HG03045 (cell line): ENCODE results near the gene AGK.
"Not testable (repeated sequence)": the region's sequence is repeated elsewhere in the genome, so short reads cannot be mapped to it uniquely, and the experiment has no call there.

ENCODE experiments used
- ATAC-seq: cut with Tn5 transposase; IDR thresholded peaks from one replicate; pipeline ENCODE4 v1.9.1; 2021; ENCODE audit warnings: mild to moderate bottlenecking, moderate library complexity; ENCODE audit not compliant: unreplicated experiment

The AGK gene

GRCh38 chr7:141641876-141642275 is 90.7 kb downstream of the AGK start:
- ATAC-seq, result no peak

DNA sequence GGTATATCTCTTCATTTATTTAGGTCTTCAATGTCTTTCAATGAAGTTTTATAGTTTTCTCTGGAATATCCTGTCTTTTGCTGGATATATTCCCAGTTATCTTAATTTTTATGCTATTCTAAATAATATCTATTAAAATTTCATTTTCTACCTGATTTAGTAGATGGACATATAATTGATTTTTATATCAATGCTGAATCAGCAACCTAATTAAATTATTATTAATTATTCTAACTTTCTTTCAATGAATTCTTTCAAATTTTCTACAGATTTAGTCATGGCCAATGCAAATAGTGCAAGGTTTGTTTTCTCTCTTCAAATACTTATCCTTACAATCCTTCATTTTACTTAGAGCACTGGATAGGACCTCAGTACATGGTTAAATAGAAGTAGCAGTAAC is 94.0 kb downstream of the AGK start:
- ATAC-seq, result no peak

DNA sequence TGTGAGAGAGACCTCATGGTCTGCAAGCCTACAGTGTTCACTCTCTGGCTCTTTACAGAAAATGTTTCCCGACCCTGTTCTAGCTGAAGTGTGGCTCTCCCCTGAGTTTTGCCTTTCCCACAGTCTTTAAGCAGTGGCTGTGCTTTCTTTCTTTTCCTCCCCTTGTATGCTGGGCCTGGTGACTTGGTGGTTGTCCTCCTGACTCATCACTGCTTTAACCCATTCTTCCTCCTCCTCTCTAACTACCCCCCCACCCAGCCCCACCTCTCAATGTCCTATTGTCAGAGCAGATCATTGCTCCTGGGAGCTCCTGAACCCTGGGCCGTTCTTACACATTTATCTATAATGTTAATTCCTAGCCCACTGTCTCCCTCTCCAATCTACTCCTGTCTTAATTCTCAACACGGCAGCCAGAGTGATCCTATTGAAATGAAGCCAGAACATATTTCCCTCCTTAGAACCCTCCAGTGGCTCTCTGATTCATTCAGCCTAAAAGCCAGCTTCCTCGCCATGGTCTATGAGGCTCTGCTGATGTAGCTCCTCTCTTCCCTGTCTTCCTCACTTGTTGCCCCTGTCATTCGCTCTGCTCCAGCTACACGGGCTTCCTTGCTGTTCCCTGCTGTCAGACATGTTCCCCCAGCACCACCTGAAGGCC is 95.7 kb downstream of the AGK start:
- no peak for ATAC-seq

DNA sequence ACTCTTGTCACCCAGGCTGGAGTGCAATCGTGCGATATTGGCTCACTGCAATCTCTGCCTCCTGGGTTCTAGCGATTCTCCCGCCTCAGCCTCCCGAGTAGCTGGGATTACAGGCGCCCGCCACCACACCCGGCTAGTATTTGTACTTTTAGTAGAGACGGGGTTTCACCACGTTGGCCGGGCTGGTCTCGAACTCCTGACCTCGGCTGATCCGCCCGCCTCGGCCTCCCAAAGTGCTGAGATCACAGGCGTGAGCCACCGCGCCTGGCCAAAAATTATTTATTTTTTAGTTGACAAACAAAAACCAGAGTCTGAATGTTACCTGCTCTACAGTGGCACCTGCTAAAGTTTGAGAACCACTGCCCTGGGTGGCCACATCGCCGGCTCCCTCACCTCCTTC is 96.5 kb downstream of the AGK start:
- not testable (repeated sequence) for ATAC-seq

DNA sequence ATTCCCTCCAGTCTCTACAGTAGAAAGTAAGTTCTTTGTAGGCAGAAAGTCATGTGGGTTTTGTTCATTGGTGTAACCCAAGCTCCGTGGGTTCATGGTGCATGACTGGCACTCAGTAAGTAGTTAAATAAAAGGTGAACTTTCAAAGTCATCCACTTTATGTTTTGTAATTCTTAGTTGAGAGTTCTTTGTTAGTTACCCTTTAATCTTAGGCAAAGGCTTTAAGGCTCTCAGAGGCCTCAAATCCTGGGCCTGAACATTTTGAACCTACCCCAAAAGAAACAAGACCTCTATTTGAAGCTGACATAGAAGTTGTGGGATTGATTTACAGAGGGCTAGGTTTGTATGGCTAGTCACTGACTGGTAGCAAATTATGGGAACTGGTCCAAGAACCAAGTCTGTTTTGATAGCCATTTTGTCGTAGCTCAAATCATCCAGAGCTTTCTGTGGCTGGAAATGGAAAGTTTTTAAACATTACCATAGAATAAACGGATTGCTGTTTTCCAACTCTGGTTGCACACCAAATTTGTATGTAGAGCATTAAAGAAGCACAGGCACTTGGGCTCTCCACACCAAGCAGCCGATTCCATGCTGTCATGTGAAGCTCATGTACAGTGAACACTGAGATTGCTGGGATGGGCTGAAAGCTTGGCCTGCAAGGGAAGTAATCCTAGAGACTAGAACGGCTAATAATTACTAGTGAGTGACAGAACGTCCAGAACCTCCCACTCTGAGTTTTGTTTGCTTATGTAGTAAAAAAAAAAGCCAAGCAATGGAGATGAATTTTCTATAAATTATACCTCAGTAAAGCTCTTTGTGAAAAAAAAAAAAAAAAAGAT is 97.3 kb downstream of the AGK start:
- ATAC-seq, result no peak

DNA sequence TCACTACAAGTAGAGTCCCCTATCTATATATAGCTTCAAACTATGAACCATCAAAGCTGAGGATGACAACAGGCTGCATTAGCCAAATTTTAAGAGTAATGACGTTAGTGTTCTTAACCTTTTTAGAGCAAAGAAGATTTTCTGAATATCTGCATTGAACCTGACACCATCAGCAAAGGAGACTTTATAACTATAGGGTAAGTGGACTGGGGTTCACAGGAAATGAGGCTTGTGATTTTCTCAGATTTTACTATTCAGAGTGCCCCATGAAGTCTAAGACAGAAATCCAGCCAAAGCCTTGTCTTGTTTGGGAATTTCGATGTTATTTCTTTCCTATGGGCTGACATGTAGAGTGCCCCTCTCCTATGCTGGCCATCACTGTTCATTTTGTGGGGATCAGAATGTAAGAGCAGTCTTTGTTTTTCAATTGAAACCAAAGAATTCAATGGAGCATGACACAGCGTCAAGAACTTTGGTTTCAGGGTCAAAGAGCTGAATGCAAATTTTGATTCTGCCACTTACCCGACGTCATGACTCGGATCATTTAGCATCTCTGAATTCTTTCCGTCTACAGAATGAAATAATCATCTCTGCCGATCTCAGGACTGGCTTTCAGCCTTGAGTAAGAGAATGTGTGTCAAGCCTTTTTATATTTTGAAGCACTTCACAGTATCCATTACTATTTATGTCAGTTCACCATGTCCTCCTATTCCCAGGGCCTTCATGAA is 98.1 kb downstream of the AGK start:
- no peak for ATAC-seq

GRCh38 chr7:141649865-141650634 is 98.8 kb downstream of the AGK start:
- ATAC-seq, result peak; percentile 54

DNA sequence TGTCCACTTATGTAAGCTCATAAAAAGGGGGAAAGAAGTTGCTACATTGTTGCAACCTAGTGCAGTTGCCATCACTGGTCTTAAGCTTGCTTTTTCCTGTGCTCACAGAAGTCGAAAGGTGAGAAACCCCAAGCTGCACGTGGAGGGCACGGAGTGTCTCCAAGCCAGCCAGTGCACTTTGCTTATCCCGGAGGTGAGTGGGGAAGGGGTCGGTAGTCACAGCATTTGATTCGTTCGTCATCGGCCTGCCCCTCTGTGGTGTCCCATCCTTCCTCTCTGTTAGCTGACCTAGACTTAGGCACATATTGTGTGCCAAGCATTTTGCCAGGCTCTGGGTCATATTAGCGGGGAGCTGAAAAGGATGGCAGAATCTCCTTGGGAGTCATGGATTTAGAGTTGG is 100.2 kb downstream of the AGK start:
- no peak for ATAC-seq

DNA sequence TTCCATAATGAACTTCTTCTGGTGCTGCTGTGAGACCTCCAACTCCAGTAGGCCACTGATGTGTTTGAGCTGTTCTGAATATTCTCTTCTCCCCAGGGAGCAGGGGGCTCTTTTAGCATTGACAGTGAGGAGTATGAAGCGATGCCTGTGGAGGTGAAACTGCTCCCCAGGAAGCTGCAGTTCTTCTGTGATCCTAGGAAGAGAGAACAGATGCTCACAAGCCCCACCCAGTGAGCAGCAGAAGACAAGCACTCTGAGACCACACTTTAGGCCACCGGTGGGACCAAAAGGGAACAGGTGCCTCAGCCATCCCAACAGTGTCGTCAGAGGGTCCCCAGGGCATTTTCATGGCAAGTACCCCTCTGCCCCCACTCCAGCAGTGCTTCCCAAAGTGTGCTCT is 101.5 kb downstream of the AGK start:
- no peak for ATAC-seq

- ATAC-seq, result peak; percentile 74
Measured at GRCh38 chr7:141654551-141654950, 103.3 kb downstream of the AGK start.

DNA sequence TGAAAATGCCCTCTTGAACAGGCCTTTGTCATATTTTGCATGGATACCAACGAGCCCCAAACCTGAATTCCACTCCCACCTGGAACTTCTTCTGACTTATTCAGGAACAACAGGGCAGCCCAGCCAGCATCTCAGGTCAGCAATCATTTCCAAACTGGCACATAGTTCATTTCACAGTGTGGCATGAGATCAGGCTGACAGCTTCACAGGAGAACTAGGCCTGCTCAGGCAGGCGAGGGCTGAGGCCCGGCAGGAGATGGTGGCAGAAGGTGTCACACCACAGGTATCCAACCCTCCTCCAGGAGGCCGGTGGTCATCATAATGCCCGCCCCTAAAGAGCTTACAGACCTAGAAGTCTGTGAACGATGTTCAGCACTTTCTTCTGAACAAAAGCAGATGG is 108.3 kb downstream of the AGK start:
- ATAC-seq, result no peak

DNA sequence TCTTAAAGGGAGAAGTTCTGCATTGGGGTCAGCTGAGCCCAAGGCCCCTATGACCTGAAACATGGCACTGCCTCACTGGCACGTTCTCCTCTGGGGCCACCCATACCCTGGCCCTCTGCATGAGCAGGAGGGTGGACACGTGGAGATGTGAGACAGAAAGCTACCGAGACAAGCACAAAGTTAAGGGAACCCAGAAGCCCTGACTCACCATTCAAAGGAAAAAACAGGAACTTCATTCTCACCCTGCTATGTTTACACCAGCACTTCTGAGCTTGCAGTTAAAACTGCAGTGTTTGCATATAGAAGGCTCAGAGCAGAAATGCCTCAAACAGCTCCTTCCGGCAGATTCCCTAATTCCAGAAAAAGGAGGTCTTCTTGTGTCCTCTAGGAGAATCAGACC is 109.0 kb downstream of the AGK start:
- no peak for ATAC-seq

DNA sequence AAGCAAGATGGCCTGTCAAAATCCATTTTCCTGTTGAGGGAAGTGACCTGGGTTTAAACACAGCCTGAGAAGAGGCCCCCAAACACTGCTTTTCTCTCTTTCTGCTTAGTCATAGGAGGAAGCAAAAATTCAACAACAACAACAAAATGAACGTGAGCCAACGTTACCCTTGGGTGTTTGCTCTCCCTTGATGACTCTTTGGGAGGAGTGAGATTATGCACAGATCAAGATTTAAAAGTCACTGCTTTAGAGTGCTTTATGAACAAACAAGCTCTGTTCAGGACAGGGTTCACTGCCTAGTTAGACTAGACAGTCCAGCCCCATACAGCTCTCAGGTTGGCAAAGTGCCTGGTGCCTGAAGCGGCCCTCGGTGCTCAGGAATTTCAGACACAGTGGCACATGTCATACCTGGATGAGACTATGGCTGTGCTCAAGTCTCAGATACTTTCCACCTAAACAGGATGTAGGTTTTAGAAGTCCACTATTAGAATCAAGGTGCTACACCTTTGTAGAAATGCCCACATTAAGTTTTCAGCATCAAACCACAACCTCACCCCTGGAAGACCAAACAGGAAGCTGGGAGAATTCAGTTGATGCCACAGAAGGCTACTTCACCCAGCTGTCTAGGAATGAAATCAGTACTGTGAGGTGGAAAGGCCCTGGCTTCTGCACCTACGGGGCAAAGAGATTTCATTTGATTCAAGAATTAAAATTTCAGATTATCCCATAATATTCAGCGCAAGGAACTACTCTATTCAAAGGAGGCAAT is 112.1 kb downstream of the AGK start:
- no peak for ATAC-seq

DNA sequence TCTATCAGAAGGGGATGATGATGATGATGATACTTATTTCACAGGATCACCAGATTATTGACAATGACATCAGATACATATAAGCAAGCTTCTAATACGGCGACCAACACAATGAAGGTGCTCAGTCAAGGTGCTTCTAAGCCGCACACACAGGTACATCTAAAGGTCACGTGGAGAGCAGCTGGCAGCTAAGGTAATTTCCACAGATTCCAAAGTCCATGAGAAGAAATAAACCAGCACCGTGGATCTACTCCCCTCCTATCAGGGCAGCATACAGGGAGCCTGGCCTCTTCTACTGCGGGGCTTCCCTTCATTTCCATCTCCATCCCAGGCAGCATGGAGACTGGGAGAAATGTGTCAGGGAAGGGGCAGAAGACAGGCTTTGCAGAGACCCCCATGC is 113.2 kb downstream of the AGK start:
- no peak for ATAC-seq

DNA sequence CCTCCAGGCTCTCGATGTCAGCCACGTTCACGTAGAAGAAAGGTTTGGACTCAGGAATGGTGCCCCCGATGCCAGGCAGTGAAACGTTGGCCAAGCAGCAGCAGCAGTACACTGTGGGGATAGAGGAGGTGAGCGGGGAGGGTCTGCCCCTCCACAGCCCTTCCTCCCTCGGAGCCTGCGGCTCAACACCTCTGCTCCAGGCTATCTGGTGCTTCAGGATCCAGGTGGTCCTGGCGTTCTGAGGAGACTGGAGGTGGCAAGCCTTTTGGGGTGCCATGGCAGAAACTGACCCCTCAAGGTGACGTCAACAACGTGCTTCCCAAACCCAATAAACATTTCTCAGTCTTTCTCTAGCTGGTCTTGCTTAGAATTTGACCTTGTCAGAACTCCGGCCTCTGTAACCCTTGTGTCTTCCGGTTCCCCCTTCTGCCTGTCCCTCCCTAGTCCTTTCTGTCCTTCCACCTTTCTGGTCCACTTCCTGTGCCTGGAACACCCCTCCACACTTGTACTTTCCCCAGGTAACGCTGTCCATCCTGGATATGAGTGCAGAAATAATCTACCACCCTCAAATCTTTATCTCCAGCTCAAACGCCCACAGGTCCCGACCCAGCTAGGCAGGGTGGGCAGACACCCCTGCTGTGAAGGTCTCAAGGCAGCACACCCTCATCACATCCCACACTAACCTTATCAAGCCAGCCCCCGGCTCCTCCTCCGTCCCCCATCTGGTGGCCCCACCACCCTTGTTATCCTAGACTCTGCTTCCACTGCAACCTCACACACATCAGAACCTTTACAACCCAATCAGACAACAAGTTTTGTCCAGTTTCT is 114.2 kb downstream of the AGK start:
- ATAC-seq, result no peak

- no peak for ATAC-seq
Measured at GRCh38 chr7:141666071-141666470, 114.9 kb downstream of the AGK start.

DNA sequence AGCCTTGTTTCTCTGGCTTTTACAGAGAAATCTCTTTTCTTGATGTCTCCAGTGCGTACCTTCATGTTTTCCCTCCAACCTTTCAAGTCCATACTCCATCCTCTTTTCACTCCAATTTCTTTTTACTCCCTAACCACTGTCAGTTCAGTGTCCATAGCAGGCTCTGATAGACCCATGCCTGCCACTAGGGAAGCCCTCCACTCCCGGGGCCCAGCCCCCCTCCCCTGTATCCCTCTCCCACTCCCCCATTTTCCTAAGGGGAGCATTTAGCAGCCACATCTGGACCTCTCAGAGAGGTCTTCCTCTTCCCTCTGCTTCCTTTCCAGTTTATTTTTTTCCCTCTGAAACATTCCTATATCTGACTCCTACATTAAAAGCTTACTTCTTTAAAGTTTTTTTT is 117.6 kb downstream of the AGK start:
- no peak for ATAC-seq

DNA sequence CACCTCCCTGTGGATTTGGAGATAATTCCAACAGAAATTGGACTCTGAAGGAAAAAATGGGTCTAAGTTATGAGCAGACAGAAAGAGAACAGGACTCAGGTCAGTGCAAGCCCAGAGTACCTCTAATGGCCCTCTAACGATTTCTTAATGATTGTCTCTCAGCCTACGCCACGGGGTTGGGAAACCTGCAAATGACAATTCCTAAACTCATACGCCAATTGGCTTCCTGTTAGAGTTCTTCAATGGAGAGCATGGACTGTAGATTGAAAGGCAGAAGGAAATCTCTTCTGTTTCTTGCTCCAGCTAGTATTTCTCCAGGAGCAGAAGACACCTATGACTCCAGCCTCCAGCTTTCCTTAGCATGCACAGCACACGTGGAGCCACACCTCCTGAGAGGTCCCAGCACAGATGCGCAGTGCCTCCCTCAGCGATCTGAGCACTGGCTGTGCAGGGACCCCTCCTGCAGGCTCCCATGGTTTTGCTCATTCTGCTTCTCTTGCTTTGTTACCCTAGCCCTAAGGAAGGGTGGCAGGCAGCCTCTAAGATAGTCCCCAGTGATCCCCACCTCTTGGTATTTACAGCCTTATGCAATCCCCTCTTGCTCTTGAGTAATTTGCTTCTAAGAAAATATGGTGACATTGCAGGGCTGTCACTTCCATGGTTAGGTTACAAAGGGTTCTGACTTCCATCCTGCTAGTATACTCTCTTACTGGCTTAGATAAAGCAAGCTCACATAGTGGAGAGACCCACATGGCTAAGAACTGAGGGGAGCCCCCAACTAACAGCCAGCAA is 120.7 kb downstream of the AGK start:
- ATAC-seq, result no peak

DNA sequence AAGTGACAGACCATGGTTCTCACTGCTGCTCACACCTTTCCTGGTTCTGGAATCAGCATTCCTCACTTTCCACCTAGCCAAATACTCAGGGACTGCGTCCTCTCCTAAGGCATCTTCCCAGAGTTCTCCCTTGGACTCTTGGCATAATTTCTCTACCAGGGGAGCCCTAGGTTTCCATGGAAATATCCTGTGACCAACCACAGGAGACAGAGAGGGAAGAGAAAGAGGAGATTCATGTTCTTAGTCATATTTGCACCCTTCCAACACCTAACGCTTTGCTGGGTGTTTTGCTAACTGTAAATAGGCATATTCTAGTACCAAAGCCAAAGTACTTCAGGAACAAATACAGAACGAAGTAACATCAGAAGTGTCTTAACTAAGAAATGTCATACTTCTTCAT is 122.1 kb downstream of the AGK start:
- ATAC-seq, result no peak
